ENCODE data around the gene ADSS2. TPM values are rescaled to one million over a fixed set of nuclear protein-coding genes. Genes with fewer than 3 reads are reported as not detected.

Gene ADSS2
- total RNA-seq, 1 experiment from 2014 or later, result 46.2 TPM

- no peaks in the 10 kb centered on the region for H3K9me3 ChIP-seq (ENCODE audit: control insufficient read depth in 1 of 2, insufficient read depth in 1 of 2, low read depth in 1 of 2, low read length in 2 of 2)
- no peaks in the 10 kb centered on the region for H3K4me1 ChIP-seq (ENCODE audit: control insufficient read depth in 1 of 2, insufficient read depth in 2 of 2, low read length in 2 of 2)
- ChIA-PET POLR2A (no interaction called here), RAD21 (ENCODE audit: low non-redundant PET in 1 of 2, low total read pairs in 2 of 2, uncharacterized antibody in 2 of 2, unreplicated experiment in 2 of 2) (no interaction called here), CTCF (no interaction called here)
- intact Hi-C loops (cut with micrococcal nuclease), result no loop called here
- TF ChIP-seq CTCF (IDR thresholded peaks at IDR 0.05 in 2 of 3, conservative IDR thresholded peaks at IDR 0.05 in 1 of 3; ENCODE audit: borderline replicate concordance in 1 of 3, insufficient read depth in 1 of 3, low read depth in 2 of 3, low read length in 2 of 3), result peak in 1 of 3 experiments; percentile 19; a peak in 1 of 6 replicates
- TF ChIP-seq SRF (IDR thresholded peaks at IDR 0.05; ENCODE audit: low read depth), result no peak
- no peak overlapping the region for H3K27ac ChIP-seq (ENCODE audit: low read depth, low read length)
- no peaks in the 10 kb centered on the region for H4K20me1 ChIP-seq (ENCODE audit: insufficient read depth)
- BruUV-seq (replicated peaks), result no TSS peak
- no peaks in the 10 kb centered on the region for H3K27me3 ChIP-seq (ENCODE audit: insufficient read depth, low read length)
- H3K4me2 ChIP-seq (ENCODE audit: low read length), result no peak overlapping the region
- H3K4me3 ChIP-seq (replicated peaks in 1 of 2; ENCODE audit: low read depth in 1 of 2, low read length in 2 of 2), result no peak overlapping the region
- H3K79me2 ChIP-seq (ENCODE audit: insufficient read depth, low read length), result no peaks in the 10 kb centered on the region
- no peaks in the 10 kb centered on the region for H3K36me3 ChIP-seq (ENCODE audit: control insufficient read depth in 1 of 2, insufficient read depth in 2 of 2, low read length in 2 of 2)
- no peak overlapping the region for H3K9ac ChIP-seq (ENCODE audit: low read length)
- no peak overlapping the region for H2AFZ ChIP-seq (ENCODE audit: low read depth, low read length, poor library complexity, severe bottlenecking)
- peak; percentile 73 for ATAC-seq
- DNase-seq (ENCODE audit: low read depth, low spot score), result no peak
- H3K9me2 ChIP-seq (ENCODE audit: insufficient read depth), result no peaks in the 10 kb centered on the region
Observed at GRCh38 chr1:244383278-244383884, 68.3 kb downstream of the ADSS2 start.

GRCh38 chr1:244381878-244382565 is 69.7 kb downstream of the ADSS2 start:
- Histone ChIP-seq H3K36me3 (ENCODE audit: control insufficient read depth in 1 of 2, insufficient read depth in 2 of 2, low read length in 2 of 2) (no peaks in the 10 kb centered on the region), H3K4me3 (replicated peaks in 1 of 2; ENCODE audit: low read depth in 1 of 2, low read length in 2 of 2) (no peak overlapping the region), H2AFZ (ENCODE audit: low read depth, low read length, poor library complexity, severe bottlenecking) (no peak overlapping the region), H3K4me1 (ENCODE audit: control insufficient read depth in 1 of 2, insufficient read depth in 2 of 2, low read length in 2 of 2) (no peaks in the 10 kb centered on the region), H3K27me3 (ENCODE audit: insufficient read depth, low read length) (no peaks in the 10 kb centered on the region), H3K9me2 (ENCODE audit: insufficient read depth) (no peaks in the 10 kb centered on the region), H3K79me2 (ENCODE audit: insufficient read depth, low read length) (no peaks in the 10 kb centered on the region), H3K27ac (ENCODE audit: low read depth, low read length) (no peak overlapping the region), H3K9ac (ENCODE audit: low read length) (no peak overlapping the region), H3K9me3 (ENCODE audit: control insufficient read depth in 1 of 2, insufficient read depth in 1 of 2, low read depth in 1 of 2, low read length in 2 of 2) (no peaks in the 10 kb centered on the region), H4K20me1 (ENCODE audit: insufficient read depth) (no peaks in the 10 kb centered on the region), H3K4me2 (ENCODE audit: low read length) (no peak overlapping the region)
- CTCF ChIA-PET, result no interaction called here
- BruUV-seq (replicated peaks), result no TSS peak
- DNase-seq (ENCODE audit: low read depth, low spot score) (no peak), ATAC-seq (no peak)
- RAD21 ChIA-PET (ENCODE audit: low non-redundant PET in 1 of 2, low total read pairs in 2 of 2, uncharacterized antibody in 2 of 2, unreplicated experiment in 2 of 2), result no interaction called here
- TF ChIP-seq ATF3 (IDR thresholded peaks at IDR 0.05) (no peak), SIN3A (IDR thresholded peaks at IDR 0.05; ENCODE audit: low read depth) (no peak), EZH2 (IDR thresholded peaks at IDR 0.05) (no peak), ELF1 (IDR thresholded peaks at IDR 0.05; ENCODE audit: borderline replicate concordance, low read depth) (no peak), TCF7L2 (IDR thresholded peaks at IDR 0.05; ENCODE audit: borderline replicate concordance, extremely low read depth, insufficient read depth, insufficient read length) (no peak), REST (IDR thresholded peaks at IDR 0.05; ENCODE audit: low read depth) (no peak)
- POLR2A ChIA-PET, result no interaction called here
- intact Hi-C loops (cut with micrococcal nuclease), result no loop called here

Measured in HCT116 (cell line).